ENCODE measurements around the gene CLEC14A.

Gene CLEC14A

DNA sequence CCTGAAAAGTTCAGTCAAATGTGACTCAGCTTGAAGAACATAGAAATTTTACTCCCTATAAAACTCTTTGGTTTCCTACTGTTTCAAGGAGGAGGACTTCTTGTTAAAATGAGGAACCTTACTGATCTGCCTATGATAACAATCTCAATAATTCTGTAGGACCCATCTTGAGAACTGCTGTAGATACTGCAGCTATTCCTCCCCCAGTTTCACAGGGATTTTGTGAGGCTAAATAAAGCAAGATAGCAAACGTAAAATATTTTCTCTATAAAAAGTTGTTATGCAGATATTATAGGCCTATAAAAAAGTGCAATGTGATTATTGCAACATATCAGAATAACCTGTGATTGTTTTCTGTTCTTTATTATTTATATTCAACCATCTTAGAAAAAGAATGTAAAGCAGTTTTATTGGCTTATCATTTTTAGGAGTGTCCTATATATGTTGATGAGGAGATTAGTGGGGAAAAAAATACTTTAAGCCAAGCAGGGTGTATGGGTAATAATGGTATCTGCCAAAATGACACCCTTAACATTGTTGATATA lies 12.1 kb downstream of the CLEC14A start:
- ATAC-seq = no peak

DNA sequence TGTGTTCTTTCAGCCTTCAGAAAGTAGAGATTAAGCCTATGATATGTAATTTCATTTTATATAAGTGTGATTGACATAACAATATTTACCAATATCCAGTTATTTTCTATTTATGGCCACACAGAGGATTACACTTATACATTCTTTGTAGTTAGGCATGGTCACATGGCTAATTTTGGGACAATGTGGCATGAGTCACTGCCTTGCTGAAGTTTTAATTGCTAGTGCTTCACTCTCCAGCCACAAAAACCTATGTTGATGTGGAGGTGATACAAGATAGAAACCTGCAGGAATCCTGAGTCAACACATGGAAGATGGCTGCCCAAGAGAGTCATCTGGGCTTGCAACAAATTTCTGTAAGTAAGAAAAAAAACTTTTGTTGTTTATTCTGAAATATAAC lies 17.0 kb downstream of the CLEC14A start:
- no peak for ATAC-seq

DNA sequence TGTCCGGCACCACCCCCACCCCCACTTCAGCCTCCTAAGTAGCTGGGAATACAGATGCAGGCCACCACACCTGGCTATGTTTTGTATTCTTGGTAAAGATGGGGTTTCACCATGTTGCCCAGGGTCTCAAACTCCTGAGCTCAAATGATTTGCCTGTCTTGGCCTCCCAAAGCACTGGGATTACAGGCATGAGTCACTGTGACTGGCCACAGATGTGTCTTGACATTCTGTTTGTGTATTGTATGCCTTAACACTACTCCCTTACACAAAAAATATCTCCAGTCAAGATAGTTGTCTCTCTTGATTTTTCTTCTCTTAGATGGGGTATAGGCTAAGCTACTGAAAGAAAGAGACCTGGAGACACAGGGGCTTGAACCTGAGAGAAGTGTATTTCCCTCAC lies 17.6 kb downstream of the CLEC14A start:
- no peak for ATAC-seq

DNA sequence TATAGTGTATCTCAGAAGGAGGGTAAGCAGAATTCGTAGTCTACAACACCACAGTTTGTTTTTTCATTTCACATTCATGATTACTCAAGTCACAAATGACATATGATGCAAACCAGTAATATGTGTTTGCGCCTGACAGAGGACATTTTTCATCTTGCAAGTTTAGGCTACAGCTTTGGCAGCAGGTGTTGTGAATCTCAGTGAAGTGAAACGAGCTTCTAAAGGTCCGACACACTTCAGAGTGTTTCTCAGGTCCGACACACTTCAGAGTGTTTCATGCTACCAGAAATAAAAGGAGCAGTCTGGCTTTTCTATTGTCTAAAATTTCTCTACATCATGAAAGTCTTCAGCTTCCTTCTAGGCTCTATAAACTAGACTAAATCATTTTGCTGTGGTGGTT lies 22.7 kb downstream of the CLEC14A start:
- no peak for ATAC-seq

DNA sequence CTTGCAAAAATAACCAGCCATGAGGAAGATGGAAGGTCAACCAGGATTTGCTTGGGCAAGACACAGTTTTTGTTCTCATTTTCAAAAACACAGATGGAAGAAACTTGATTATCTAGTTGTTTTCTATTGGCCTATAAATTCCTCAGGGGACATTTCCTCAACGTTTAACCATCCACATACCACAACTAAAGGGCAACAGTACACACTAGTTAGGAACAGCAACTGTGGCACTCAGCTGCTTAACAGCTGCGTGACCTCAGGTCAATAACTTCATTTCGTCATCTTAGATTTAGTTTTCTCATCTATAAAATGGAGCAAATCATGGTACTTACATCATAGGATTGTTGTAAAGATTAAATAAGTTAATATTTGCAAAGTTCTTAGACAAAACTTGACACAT lies 29.5 kb downstream of the CLEC14A start:
- ATAC-seq = no peak

DNA sequence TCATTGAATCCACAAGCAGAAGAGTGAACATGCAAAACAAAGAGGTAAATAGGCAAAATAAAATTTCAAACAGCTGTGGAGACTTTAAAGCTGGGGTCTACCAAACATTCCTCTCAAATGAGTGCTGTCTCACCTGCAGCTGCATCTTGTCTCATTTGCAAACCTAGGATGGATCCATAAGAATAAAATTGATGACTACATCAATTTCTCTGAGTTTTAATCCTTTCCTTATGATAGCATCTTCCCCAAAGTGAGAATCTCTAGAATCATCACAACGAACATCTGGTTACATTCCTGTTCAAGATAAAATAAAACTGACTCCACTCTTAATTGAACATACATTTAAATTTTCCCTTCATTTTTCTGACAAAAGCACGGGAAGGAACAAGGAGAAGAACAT lies 29.9 kb downstream of the CLEC14A start:
- no peak for ATAC-seq

DNA sequence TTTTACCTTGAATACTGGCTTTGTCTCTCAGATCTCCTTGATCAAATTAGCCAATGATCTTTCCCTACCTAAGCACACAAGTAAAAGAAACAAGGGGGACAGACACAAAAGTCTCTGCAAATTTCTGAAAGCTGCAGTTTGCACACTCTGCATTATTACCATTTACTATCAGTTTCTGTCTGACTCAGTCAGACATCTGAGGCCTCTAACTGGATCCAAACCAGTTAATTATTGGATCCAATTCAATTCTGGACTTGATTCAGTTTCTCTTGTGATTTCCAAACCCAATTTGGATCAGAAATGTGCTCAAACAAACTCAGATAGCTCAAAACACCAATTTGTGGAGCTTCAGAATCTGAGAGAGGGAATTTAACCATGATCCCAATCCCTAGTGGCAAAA lies 31.6 kb downstream of the CLEC14A start:
- no peak for ATAC-seq

DNA sequence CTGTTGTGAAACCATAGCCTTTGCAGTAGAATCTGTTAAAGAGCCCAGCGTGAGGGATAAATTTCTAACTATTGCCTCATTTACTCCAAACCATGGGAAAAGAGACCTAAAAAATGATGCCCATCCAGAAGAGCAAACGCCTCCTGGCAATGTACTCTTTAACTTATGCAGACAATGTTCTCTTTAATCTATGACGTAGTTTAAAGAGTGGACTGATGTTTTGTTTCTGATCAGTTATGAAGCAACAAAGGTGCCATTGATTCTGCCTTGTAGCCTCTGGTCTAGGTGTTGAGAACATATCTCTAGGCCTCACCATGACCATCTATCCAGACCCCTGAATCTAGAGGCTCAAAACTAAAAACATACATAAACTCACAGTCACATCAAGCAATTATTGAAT lies 34.8 kb downstream of the CLEC14A start:
- ATAC-seq = no peak

DNA sequence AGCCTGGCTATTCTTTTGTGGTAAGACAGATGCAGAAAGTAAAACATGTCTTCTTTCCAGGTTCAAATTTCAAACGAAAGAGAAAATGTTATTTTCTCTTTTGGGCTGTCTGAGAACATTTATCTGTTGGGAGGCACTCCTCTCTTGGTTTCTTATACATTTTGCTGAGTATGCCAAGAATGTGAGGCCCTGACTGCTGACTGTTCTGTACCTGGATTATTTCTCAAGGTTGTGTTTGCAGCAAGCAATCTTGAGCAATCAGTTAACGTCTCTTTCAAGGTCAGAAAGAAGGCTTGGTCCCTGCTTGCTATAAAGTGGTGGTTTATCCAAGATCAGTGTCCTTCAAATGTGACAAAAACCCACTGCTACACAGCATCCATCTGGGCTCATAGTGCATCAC lies 38.3 kb downstream of the CLEC14A start:
- no peak for ATAC-seq

DNA sequence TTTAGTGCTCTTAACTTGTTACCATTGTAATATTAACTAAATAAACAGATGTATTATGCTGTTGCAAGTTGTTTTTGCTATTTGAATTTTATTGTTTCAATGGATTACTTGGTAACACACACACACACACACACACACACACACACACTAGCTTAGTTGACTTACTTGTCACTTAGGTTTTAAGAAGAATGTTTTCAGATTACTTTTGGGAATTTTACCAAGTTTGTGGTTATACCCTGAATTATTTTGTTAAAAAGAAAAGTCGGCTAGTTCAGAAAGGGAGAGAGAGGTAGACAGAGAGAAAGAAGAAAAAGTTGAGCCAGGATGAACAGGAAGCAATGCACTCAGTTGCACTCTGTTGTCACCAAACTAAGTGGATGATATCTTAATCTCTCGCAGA lies 42.9 kb downstream of the CLEC14A start:
- no peak for ATAC-seq

DNA sequence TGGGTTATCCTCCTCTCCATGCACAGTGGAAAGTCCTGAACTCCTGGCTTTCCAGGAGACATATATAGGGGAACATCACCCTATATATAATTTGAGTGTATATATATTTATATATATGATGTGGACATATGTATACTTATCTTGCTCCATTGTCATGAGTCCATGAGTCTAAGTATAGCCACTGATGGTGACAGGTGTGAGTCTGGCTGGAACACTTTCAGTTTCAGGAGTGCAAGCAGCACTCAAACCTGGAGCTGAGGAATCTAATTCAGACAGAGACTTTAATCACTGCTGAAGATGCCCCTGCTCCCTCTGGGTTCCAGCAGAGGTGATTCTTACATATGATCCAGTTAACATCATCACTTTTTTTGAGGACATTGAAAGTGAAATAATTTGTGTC lies 43.8 kb downstream of the CLEC14A start:
- no peak for ATAC-seq

DNA sequence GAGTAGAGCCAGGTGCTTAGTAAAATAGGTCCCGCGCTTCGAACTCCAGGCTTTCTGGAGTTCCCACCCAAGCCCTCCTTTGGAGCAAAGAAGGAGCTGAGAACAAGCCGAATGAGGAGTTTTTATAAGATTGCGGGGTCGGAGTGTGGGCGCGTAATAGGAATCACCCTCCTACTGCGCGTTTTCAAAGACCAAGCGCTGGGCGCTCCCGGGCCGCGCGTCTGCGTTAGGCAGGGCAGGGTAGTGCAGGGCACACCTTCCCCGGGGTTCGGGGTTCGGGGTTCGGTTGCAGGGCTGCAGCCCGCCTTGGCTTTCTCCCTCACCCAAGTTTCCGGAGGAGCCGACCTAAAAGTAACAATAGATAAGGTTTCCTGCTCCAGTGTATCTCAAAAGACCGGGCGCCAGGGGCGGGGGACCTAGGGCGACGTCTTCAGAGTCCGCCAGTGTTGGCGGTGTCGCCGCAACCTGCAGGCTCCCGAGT lies 44.6 kb downstream of the CLEC14A start:
- no peak for ATAC-seq

DNA sequence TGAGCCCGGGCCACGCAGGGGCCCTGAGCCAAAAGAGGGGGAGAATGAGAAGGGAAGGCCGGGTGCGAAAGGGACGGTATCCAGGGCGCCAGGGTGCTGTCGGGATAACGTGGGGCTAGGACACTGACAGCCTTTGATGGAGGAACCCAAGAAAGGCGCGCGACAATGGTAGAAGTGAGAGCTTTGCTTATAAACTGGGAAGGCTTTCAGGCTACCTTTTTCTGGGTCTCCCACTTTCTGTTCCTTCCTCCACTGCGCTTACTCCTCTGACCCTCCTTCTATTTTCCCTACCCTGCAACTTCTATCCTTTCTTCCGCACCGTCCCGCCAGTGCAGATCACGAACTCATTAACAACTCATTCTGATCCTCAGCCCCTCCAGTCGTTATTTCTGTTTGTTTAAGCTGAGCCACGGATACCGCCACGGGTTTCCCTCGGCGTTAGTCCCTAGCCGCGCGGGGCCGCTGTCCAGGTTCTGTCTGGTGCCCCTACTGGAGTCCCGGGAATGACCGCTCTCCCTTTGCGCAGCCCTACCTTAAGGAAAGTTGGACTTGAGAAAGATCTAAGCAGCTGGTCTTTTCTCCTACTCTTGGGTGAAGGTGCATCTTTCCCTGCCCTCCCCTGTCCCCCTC lies 45.2 kb downstream of the CLEC14A start:
- no peak for ATAC-seq

DNA sequence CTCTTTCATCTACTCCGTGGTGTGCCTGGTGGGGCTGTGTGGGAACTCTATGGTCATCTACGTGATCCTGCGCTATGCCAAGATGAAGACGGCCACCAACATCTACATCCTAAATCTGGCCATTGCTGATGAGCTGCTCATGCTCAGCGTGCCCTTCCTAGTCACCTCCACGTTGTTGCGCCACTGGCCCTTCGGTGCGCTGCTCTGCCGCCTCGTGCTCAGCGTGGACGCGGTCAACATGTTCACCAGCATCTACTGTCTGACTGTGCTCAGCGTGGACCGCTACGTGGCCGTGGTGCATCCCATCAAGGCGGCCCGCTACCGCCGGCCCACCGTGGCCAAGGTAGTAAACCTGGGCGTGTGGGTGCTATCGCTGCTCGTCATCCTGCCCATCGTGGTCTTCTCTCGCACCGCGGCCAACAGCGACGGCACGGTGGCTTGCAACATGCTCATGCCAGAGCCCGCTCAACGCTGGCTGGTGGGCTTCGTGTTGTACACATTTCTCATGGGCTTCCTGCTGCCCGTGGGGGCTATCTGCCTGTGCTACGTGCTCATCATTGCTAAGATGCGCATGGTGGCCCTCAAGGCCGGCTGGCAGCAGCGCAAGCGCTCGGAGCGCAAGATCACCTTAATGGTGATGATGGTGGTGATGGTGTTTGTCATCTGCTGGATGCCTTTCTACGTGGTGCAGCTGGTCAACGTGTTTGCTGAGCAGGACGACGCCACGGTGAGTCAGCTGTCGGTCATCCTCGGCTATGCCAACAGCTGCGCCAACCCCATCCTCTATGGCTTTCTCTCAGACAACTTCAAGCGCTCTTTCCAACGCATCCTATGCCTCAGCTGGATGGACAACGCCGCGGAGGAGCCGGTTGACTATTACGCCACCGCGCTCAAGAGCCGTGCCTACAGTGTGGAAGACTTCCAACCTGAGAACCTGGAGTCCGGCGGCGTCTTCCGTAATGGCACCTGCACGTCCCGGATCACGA lies 46.0 kb downstream of the CLEC14A start:
- no peak for ATAC-seq

DNA sequence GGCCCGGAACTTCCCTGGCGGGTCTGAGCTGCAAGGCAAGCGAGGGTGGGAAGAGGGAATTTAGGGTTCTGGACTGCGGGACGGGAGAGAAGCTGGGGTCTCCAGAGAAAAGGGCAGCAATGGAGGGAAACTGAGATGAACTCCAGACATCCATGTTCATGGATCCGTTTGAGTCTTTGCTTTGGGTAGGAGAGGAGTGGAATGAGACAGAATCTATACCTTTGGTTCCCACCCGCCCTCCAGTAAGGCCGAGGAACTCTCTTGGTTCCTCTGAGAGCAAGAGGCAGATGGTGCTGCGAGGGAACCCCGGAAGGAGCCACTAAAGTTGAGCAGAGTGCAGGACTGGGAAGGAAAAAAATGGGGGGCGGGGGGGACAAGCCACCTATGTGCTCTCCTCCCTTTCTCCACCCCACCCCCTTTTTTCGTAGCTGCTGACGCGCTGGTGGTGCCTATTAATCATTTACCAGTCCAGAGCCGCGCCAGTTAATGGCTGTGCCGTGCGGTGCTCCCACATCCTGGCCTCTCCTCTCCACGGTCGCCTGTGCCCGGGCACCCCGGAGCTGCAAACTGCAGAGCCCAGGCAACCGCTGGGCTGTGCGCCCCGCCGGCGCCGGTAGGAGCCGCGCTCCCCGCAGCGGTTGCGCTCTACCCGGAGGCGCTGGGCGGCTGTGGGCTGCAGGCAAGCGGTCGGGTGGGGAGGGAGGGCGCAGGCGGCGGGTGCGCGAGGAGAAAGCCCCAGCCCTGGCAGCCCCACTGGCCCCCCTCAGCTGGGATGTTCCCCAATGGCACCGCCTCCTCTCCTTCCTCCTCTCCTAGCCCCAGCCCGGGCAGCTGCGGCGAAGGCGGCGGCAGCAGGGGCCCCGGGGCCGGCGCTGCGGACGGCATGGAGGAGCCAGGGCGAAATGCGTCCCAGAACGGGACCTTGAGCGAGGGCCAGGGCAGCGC lies 47.0 kb downstream of the CLEC14A start:
- peak in 1 of 2 donors; percentile 20 for ATAC-seq

DNA sequence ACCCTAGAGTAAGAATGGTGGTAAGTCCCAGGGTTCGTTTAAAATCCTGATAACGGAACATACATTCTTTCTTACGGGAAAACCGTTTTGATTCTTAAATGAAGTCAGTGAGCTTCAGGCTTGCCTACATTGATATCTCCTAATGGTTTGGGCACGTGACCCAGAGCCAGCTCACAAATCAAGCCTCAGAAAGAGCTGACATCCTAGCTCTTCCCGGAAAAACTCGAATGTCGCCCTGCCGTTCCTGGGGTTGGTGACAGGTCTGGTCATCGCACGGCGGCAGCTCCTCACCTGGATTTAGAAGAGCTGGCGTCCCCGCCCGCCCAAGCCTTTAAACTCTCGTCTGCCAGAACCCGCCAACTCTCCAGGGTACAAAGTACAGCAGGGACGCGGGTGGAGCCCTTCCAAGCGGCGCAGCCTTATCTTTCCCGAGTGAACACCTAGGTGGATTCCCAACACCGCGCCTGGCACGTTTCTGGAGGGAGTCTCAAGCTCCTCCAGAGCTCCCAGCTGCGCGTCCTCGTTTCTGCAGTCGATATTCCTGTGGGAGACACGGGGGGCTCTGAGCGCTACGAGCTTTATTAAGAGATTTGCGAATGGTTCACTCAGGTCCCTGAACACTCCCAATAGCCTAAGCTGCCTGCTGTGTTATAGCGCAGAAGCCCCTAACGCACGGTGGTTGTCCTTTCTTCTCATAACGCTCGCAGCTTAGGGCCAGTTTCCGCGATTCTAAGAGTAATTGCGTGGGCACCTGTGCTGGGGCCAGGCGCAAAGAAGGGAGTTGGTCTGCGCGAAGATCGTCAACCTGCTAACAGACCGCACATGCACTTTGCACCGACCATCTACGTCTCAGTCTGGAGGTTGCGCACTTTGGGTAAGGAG lies 47.9 kb downstream of the CLEC14A start, which contains the start of gene SSTR1:
Gene SSTR1 (plus strand): TSS at position 169 of the 882 bp plus-strand sequence. CDS start 1,486 bp downstream, outside the sequence.
- no peak for ATAC-seq

DNA sequence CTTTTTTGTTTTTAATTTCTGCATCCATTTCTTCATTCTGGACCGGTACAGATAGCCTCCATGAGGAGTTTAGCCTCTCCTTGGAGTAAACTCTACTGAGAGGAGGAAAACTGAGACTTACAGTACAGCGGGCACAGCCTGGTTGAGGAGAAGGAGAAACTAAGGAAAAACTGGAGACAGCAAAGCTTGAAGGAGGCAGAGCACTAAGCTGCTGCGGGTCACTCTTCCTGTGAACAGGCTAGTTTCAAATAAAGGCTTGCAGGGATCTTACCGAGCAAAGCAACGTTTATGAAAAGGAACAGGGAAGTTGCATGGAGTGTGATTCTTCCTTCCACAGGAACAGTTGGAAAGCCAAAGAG lies 48.5 kb downstream of the CLEC14A start:
- ATAC-seq = no peak

DNA sequence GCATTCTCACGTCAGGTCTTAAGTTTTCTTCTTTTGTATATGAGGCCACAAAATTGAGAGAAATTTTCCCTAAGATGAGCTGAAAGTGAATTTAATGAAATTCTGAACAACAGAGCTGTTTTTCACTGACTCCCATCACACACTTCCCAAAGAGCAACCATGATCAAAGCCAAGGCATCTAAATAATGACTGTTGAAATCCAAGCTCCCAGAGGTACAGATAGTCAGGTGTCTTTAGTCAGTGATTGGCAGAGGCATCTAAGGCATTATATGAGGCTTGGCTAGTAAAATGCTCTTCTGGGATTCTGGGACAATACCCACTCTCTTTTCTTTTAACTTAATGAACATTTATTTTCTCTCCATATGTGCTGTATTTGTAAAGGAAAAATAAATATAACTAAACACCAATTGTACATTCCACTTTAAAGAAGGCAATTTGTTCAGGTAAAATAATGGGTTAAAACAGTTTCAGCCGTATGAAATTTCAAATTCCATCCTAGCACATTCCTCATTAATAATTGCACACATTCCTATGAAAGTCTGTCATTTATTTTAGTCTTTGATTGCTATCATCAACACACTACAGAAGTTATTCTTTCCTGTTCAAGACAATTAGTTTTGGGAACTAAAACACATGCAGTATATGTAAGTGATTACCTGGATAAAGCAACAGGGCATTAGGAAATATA lies 49.1 kb downstream of the CLEC14A start:
- no peak for ATAC-seq

DNA sequence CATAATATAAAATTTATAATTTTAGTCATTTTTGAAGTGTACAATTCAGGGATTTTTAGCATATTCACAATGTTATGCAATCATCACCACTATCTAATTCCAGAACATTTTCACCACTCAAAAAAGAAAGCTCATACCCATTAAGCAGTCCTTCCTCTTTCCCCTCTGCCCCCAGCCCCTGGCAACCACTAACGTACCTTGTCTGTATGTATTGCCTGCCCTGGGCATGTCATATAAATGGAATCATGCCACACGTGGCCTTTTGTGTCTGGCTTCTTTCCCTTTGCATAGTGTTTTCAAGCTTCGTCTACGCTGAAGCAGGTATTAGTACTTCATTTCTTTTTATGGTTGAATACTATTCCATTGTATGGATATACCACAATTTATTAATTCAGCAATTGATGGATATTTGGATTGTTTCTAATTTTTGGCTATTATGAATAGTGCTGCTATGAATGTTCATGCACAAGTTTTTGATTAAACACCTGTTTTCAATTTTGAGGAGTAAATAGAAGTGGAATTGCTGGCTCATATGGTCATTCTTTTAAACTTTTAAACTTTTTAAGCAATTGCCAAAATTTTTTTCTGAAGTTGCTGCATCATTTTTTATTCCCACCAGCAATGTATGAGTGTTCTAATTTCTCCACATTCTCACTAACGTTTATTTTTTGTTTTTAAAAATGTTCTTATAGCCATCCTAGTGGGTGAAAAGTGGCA lies 49.8 kb downstream of the CLEC14A start:
- no peak for ATAC-seq

Measured in activated CD4-positive, CD25-positive, alpha-beta regulatory T cell treated with anti-CD3 and anti-CD28 coated beads, Interleukin-2, amount 50 U/mL, for 24 hours (primary cell).